Cardiac muscle cell (in vitro differentiated cells and primary cell): ENCODE results near the gene NRAP. TPM values are rescaled to one million over a fixed set of nuclear protein-coding genes. Genes with fewer than 3 reads are reported as not detected.

ENCODE experiments used
- DNase-seq, 2 donors: peaks; one replicate each; pipeline versions ENCODE4 v3.0.0 to v3.0.0-alpha.2; 2010 to 2017; ENCODE audit warnings: low read depth in 1 of 2, low spot score in 1 of 2
- H3K27ac ChIP-seq: fragments of 200-600 bp; sonication (generic); 2 replicates; pipeline ENCODE4 v1.5.1; 2016
- H3K27me3 ChIP-seq: fragments of 200-600 bp; sonication (generic); 2 replicates; pipeline ENCODE4 v1.6.0; 2016; ENCODE audit warnings: control low read depth
- H3K36me3 ChIP-seq: fragments of 200-600 bp; sonication (generic); 2 replicates; pipeline ENCODE4 v1.5.1; 2016; ENCODE audit warnings: control low read depth
- H3K4me1 ChIP-seq: fragments of 200-600 bp; sonication (generic); 2 replicates; pipeline ENCODE4 v1.8.1; 2017; ENCODE audit warnings: low read depth, mild to moderate bottlenecking, mixed run types
- H3K4me3 ChIP-seq: fragments of 200-600 bp; sonication (generic); 2 replicates; pipeline ENCODE4 v1.5.1; 2016; ENCODE audit warnings: mild to moderate bottlenecking
- H3K9me3 ChIP-seq: fragments of 200-600 bp; sonication (generic); 2 replicates; pipeline ENCODE4 v1.5.1; 2017; ENCODE audit warnings: low read depth, mild to moderate bottlenecking, control low read depth
- polyA plus RNA-seq: library from polyadenylated mRNA; unstranded; fragments of >200 nt; fragmentation: Nextera tagmentation; extraction: Ambion mirVana; gene quantifications from 2 replicates; pipeline ENCODE4 v1.2.1, GENCODE V29; 2016
- total RNA-seq: library from RNA; depleted of rRNA; stranded (reverse); fragments of >200 nt; gene quantifications from 2 replicates; pipeline ENCODE4 v1.2.3, GENCODE V29; 2016
- TF ChIP-seq, protein P1 (sequence below): IDR thresholded peaks from 2 replicates; pipeline ENCODE4 v1.5.1; 2012; ENCODE audit warnings: low read depth, mild to moderate bottlenecking, low read length

The NRAP gene
- total and polyA plus RNA-seq, 2 experiments from 2014 or later, result 0.11 to 0.12 TPM

DNA sequence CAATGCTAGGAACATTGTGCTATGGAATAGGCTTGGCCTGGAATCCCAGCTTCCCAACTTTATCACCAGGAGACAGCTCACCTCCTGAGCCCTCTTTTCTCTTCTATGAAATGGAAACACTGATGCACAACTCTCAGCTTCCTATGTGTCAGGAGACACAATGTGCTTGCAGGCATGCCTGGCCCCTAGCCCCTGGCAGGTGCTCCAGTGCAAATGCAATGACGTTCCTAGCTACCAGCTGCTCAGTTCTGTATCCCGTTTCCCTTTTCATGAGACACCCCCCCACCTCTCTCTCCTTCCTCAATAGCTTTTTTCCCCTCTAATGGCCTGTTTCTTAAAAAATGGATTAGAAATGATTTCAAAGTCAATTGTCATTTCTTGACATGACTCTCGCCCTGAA, 80.3 kb downstream of the NRAP start:
- DNase-seq, result no peak
- TF ChIP-seq, protein P1, sequence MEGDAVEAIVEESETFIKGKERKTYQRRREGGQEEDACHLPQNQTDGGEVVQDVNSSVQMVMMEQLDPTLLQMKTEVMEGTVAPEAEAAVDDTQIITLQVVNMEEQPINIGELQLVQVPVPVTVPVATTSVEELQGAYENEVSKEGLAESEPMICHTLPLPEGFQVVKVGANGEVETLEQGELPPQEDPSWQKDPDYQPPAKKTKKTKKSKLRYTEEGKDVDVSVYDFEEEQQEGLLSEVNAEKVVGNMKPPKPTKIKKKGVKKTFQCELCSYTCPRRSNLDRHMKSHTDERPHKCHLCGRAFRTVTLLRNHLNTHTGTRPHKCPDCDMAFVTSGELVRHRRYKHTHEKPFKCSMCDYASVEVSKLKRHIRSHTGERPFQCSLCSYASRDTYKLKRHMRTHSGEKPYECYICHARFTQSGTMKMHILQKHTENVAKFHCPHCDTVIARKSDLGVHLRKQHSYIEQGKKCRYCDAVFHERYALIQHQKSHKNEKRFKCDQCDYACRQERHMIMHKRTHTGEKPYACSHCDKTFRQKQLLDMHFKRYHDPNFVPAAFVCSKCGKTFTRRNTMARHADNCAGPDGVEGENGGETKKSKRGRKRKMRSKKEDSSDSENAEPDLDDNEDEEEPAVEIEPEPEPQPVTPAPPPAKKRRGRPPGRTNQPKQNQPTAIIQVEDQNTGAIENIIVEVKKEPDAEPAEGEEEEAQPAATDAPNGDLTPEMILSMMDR, result no peak
- H3K4me3 ChIP-seq, result no peak overlapping the region

GRCh38 chr10:113581092-113581491, 82.7 kb downstream of the NRAP start:
- Histone ChIP-seq H3K4me1 (no peaks in the 10 kb centered on the region), H3K27ac (no peak overlapping the region), H3K9me3 (no peaks in the 10 kb centered on the region), H3K36me3 (no peaks in the 10 kb centered on the region), H3K4me3 (no peak overlapping the region), H3K27me3 (peaks cover 24% of the 10 kb centered on the region)
- DNase-seq, result no peak
- TF ChIP-seq, protein P1, result no peak

More for the DNA sequence above, 80.3 kb downstream of the NRAP start:
- Histone ChIP-seq H3K9me3 (no peaks in the 10 kb centered on the region), H3K27ac (no peak overlapping the region), H3K36me3 (no peaks in the 10 kb centered on the region), H3K27me3 (peaks cover 24% of the 10 kb centered on the region), H3K4me1 (no peaks in the 10 kb centered on the region)

DNA sequence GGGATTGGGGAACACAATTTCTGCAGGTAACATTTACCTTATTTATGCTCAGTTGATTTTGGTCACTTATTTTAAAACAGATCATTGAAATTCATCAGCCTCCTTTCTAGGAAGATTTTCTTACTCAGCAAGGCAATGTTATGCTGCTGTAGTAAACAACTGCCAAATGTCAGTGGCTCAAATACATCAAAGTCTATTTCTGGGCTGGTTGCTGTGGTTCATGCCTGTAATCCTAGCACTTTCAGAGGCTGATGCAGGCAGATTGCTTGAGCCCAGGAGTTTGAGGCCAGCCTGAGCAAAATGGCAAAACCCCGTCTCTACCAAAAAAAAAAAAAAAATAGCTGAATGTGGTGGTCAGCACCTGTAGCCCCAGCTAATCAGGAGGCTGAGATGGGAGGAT, 85.1 kb downstream of the NRAP start:
- Histone ChIP-seq H3K4me1 (no peaks in the 10 kb centered on the region), H3K36me3 (no peaks in the 10 kb centered on the region), H3K27me3 (peaks cover 15% of the 10 kb centered on the region), H3K9me3 (no peaks in the 10 kb centered on the region), H3K4me3 (no peak overlapping the region), H3K27ac (no peak overlapping the region)
- TF ChIP-seq, protein P1, result no peak
- no peak for DNase-seq

DNA sequence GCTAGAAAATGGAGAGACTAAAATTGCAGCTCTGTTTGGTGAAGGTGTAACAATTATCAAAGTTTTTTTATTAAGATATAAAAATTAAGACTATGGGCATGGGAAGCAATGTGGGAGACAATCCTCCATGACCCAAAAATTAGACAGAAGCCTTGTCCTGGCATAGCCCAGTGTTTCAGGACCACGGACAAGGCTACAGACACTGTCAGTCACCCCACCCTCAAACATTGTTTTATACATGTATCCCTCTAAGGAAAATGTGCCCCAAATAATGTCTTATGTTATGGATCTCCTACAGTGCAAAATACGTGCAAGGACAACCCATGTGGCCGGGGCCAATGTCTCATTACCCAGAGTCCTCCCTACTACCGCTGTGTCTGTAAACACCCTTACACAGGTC, 87.0 kb downstream of the NRAP start:
- Histone ChIP-seq H3K27me3 (peaks cover 12% of the 10 kb centered on the region), H3K9me3 (no peaks in the 10 kb centered on the region), H3K4me3 (no peak overlapping the region), H3K27ac (no peak overlapping the region), H3K36me3 (no peaks in the 10 kb centered on the region), H3K4me1 (no peaks in the 10 kb centered on the region)
- TF ChIP-seq, protein P1, result no peak
- DNase-seq, result peak; percentile 30 to 79

DNA sequence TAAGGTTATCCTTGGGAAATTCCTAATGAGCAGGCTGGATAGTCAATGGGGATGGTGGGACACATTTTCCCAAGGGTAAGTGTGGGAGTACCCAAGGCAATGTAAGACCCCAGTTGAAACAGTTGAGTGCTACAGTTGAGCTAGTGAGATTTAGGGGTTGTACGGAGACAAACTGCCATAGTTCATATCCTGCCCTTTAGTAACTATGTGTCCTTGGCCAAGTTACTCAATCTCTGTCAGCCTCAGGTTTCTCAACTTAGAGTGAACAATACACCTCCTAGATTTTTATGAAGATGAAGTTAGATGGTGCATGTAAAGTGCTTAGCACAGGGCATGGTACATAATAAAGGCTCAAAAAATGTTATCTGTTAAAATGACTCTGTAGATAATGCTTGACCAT, 90.5 kb downstream of the NRAP start:
- Histone ChIP-seq H3K4me3 (no peak overlapping the region), H3K27me3 (no peaks in the 10 kb centered on the region)
- TF ChIP-seq, protein P1, result no peak

More for the DNA sequence above, 90.5 kb downstream of the NRAP start:
- no peaks in the 10 kb centered on the region for H3K36me3 ChIP-seq
- no peaks in the 10 kb centered on the region for H3K4me1 ChIP-seq
- no peak overlapping the region for H3K27ac ChIP-seq
- H3K9me3 ChIP-seq, result no peaks in the 10 kb centered on the region
- DNase-seq, result no peak
